ENCODE results near the gene SETD5.

SETD5 gene

DNA sequence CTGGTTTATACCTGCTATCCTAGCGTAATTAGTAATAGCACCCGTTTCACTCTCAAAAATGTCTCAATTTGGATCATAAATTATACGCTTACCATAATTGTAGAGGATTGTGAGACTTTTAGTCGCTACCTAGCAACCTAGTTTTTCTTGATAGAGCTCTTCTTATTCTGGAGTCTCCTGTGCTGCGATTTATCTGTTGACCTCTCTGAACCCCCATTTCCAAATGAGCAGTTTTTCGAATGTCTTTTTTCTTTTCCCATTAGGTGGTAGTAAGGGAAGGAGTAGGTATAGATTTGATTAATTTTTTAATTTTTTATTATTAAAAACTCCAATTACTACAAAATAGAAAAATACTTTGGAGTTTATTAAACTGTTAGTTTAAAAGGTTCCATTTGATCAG lies 10.6 kb downstream of the SETD5 start:
- DNase-seq (ENCODE audit: low spot score), result no peak
- CTCF ChIA-PET, result interaction anchor here (0.6 kb wide), 1 partner anchor 579 kb away, joined by 3 read pairs; no protein-coding TSS in a partner anchor
- TF ChIP-seq, protein P1, sequence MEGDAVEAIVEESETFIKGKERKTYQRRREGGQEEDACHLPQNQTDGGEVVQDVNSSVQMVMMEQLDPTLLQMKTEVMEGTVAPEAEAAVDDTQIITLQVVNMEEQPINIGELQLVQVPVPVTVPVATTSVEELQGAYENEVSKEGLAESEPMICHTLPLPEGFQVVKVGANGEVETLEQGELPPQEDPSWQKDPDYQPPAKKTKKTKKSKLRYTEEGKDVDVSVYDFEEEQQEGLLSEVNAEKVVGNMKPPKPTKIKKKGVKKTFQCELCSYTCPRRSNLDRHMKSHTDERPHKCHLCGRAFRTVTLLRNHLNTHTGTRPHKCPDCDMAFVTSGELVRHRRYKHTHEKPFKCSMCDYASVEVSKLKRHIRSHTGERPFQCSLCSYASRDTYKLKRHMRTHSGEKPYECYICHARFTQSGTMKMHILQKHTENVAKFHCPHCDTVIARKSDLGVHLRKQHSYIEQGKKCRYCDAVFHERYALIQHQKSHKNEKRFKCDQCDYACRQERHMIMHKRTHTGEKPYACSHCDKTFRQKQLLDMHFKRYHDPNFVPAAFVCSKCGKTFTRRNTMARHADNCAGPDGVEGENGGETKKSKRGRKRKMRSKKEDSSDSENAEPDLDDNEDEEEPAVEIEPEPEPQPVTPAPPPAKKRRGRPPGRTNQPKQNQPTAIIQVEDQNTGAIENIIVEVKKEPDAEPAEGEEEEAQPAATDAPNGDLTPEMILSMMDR (conservative IDR thresholded peaks at IDR 0.05; ENCODE audit: low read depth), result no peak
- no peak overlapping the region for H3K27ac ChIP-seq
- POLR2A ChIA-PET (ENCODE audit: low non-redundant PET), result no interaction called here

DNA sequence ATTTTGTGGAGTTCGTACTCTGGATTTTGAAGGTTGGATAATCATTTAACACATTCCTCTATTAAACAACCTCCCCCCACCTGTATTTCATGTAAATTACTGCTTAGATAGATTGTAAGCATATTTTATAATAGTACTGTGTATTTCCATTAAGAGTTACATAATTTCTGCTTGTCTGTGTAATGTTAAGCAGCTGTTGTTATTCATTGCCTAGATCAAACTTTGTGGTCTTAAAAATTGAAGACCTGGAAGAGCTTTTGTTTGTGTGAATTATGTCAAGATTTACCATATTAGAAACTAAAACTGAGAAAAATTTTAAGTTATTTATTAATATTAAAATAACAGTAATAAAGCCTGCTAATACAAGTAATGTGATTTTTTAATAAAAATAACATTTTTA lies 11.1 kb downstream of the SETD5 start:
- no peak overlapping the region for H3K27ac ChIP-seq
- POLR2A ChIA-PET (ENCODE audit: low non-redundant PET), result no interaction called here
- CTCF ChIA-PET, result no interaction called here
- TF ChIP-seq, protein P1 (conservative IDR thresholded peaks at IDR 0.05; ENCODE audit: low read depth), result no peak
- DNase-seq (ENCODE audit: low spot score), result no peak

DNA sequence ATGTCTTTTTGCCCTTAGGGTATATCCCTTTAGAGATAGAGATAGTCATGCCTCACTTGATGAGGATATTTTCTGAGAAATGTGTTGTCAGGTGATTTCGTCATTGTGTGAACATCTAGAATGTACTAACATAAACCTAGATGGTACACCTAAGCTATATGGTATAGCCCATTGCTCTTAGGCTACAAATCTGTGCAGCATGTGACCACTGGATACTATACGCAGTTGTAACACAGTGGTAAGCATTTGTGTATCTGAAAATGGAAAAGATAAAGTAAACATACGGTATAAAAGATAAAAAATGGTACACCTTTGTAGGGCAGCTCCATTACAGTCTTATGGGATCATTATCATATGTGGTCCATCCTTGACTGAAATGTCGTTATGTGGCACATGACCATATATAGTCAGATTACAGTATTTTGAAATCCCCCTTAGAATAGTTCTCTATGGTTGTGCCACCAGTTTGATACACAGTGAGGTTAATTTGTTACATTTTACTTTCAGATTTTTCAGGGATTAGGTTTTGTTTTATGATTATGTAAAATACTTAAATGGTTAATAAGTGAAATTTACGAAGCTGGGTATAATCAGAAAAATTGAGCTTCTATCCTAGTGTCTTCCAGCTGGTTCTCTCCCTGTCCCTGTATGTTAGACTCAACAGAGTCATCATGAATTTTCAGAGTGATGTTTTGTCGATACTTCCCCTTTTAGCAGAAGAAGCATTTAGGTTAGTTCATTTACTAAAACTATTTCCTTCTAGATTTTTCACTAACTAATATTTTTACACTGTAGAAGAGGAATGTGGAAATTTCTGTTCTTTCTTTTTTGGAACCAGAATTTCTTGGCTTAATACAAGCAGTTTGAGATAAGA lies 12.8 kb downstream of the SETD5 start:
- DNase-seq (ENCODE audit: low spot score), result no peak
- no peak overlapping the region for H3K27ac ChIP-seq
- ChIA-PET CTCF (no interaction called here), POLR2A (ENCODE audit: low non-redundant PET) (no interaction called here)
- TF ChIP-seq, protein P1 (conservative IDR thresholded peaks at IDR 0.05; ENCODE audit: low read depth), result no peak

DNA sequence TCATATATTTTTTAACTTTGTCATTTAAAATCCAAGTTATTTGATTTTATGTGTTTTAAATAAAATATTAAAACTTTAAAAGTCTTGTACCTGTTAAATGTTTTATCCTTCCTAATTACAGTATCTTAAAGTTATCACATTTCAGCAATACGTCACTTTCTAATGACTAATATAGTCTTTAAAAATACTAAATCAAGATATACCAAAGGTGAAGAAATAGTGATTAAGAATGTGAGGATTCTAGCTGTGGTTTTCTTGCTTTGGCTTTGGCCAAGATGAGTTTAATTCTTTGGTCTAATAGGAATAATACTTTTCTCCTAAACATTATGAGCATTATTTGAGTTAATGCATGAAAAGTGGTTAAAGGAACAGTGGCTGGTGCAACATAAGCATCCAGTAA lies 13.9 kb downstream of the SETD5 start:
- no peak overlapping the region for H3K27ac ChIP-seq
- TF ChIP-seq, protein P1 (conservative IDR thresholded peaks at IDR 0.05; ENCODE audit: low read depth), result no peak
- POLR2A ChIA-PET (ENCODE audit: low non-redundant PET), result no interaction called here
- CTCF ChIA-PET, result no interaction called here
- no peak for DNase-seq (ENCODE audit: low spot score)

DNA sequence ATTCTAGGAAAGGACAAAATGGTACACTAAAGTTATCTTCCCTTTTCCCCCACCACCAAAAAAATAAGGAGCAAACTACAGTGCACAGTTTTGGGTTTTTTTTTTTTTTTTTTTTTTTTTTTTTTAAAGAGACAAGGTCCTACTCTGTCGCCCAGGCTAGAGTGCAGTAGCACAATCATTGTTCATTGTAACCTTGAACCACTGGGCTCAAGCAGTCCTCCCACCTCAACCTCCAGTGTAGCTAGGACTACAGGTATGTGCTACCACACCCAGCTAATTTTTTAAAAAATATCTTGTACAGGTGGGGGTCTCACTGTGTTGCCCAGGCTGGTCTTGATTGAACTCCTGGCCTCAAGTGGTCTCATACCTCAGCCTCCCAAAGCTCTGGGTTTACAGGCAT lies 14.9 kb downstream of the SETD5 start:
- ChIA-PET CTCF (no interaction called here), POLR2A (ENCODE audit: low non-redundant PET) (no interaction called here)
- H3K27ac ChIP-seq, result no peak overlapping the region
- no peak for DNase-seq (ENCODE audit: low spot score)
- TF ChIP-seq, protein P1 (conservative IDR thresholded peaks at IDR 0.05; ENCODE audit: low read depth), result no peak

DNA sequence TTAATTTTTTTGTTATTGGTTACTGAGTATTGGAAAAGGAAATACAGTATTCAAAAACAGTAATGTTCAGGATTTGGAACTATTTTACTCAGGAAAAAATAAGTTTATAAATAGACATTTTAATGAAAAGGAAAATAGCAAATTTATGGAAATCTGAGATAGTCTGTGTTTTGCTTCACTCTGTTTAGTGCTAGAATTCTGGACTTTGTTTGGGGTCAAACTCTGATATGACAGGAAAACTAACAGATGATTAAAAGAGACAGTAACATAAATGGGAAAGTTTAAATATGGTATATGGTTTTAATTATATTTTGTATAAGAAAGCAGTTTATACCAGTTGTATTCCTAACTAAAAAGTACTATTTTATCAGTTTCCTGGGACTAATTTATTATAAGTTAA lies 17.4 kb downstream of the SETD5 start:
- H3K27ac ChIP-seq, result no peak overlapping the region
- CTCF ChIA-PET, result no interaction called here
- POLR2A ChIA-PET (ENCODE audit: low non-redundant PET), result no interaction called here
- TF ChIP-seq, protein P1 (conservative IDR thresholded peaks at IDR 0.05; ENCODE audit: low read depth), result no peak
- no peak for DNase-seq (ENCODE audit: low spot score)
